Spleen (tissue), 11 donors: ENCODE results near the gene ITPR2. TPM values are rescaled to one million over a fixed set of nuclear protein-coding genes. Genes with fewer than 3 reads are reported as not detected.
A peak's percentile ranks its signal among the peaks of the same experiment; 100 is the strongest.

Experiments used
- DNase-seq: peaks from one replicate; pipeline ENCODE4 v3.0.0-alpha.2; 2020
- H3K27ac ChIP-seq, 8 donors: fragments of 200-600 bp; sonication (generic) in 7 of 8; 1 replicate in 4 of 8; 2 replicates in 4 of 8; pipeline versions ENCODE4 v1.5.0 to v1.8.0; 2016 to 2021; ENCODE audit warnings: inconsistent platforms in 4 of 8, mild to moderate bottlenecking in 4 of 8, moderate library complexity in 1 of 8
- H3K27me3 ChIP-seq, 7 donors: fragments of 200-600 bp; sonication (generic) in 6 of 7; replicated peaks in 1 of 7; 1 replicate in 4 of 7; 2 replicates in 3 of 7; pipeline versions ENCODE4 v1.5.0 to v1.8.0; 2016 to 2021; ENCODE audit warnings: inconsistent platforms in 3 of 7, mild to moderate bottlenecking in 1 of 7
- H3K36me3 ChIP-seq, 6 donors: fragments of 200-600 bp; sonication (generic) in 5 of 6; 1 replicate in 4 of 6; 2 replicates in 2 of 6; pipeline versions ENCODE4 v1.5.0 to v1.8.0; 2016 to 2021; ENCODE audit warnings: inconsistent platforms in 2 of 6
- H3K4me1 ChIP-seq, 6 donors: fragments of 200-600 bp; sonication (generic) in 5 of 6; 1 replicate in 3 of 6; 2 replicates in 3 of 6; pipeline versions ENCODE4 v1.5.0 to v1.8.0; 2016 to 2021; ENCODE audit warnings: inconsistent platforms in 3 of 6
- H3K4me3 ChIP-seq, 8 donors: fragments of 200-600 bp; sonication (generic) in 7 of 8; 1 replicate in 4 of 8; 2 replicates in 4 of 8; pipeline versions ENCODE4 v1.5.0 to v1.8.0; 2016 to 2021; ENCODE audit warnings: inconsistent platforms in 4 of 8, mild to moderate bottlenecking in 4 of 8, moderate library complexity in 2 of 8
- H3K9me3 ChIP-seq, 8 donors: fragments of 200-600 bp; sonication (generic) in 7 of 8; 1 replicate in 4 of 8; 2 replicates in 4 of 8; pipeline versions ENCODE4 v1.5.0 to v1.8.0; 2016 to 2021; ENCODE audit warnings: inconsistent platforms in 4 of 8
- POLR2A ChIP-seq, 3 donors: fragments of 450-650 bp; IDR thresholded peaks; one replicate each; pipeline ENCODE4 v1.5.1; 2017; ENCODE audit warnings: antibody characterized with exemption in 3 of 3, mild to moderate bottlenecking in 1 of 3
- POLR2AphosphoS5 ChIP-seq, 3 donors: sonication (generic); formaldehyde crosslinking; IDR thresholded peaks; one replicate each; pipeline ENCODE4 v1.5.1; 2017; ENCODE audit warnings: antibody characterized with exemption in 3 of 3
- WGBS, 5 donors: extraction: QIAGEN DNeasy Blood & Tissue Kit in 3 of 5; methylation state at CpG; one replicate each; pipeline versions ENCODE4 v1.1.5 to v1.1.7; 2013 to 2018; 5-methylcytosine and 5-hydroxymethylcytosine counted together
- intact Hi-C: fragments of 100-400 bp; cut with DNase I; formaldehyde crosslinking; loops from one replicate; pipeline ENCODE4 v1.15.0; 2023; ENCODE audit warnings: low total_unique reads
- polyA plus RNA-seq, 3 donors: library from polyadenylated mRNA; stranded (reverse); fragments of 200-250 nt; gene quantifications; one replicate each; pipeline ENCODE4 v1.2.1, GENCODE V29; 2013
- total RNA-seq, 7 donors: library from RNA; depleted of rRNA in 3 of 7; stranded (reverse); fragments of >200 nt in 3 of 7; fragmentation: NEBNext Ultra II Directional in 4 of 7; extraction: Animal tissue kit (Norgen Biotek cat#: 25700) in 4 of 7; gene quantifications; one replicate each; pipeline versions ENCODE4 v1.1.0 to v1.2.1, GENCODE V29; 2016 to 2021
- TF ChIP-seq, protein P1 (sequence below), 11 experiments: fragments of 200-600 bp in 7 of 11; fragments of 450-650 bp in 4 of 11; sonication (generic) in 4 of 11; IDR thresholded peaks in 8 of 11; conservative IDR thresholded peaks in 3 of 11; 1 replicate in 7 of 11; 2 replicates in 4 of 11; pipeline versions ENCODE4 v1.4.0 to v1.8.0; 2016 to 2021; ENCODE audit warnings: antibody characterized with exemption in 11 of 11, inconsistent platforms in 4 of 11, mild to moderate bottlenecking in 1 of 11
- donor health status: healthy with polysubstance abuse.
- donor health status: DM: no; HTN: no; CAD: no; lungs with moderate emphysema.
- donor health status: DM: no; HTN: no; CAD: no.
- donor health status: Bipolar disorder and iron deficiency.
- donor health status: healthy.
- donor health status: DM: no; HTN: no; CAD: no.
- donor health status: DM: yes; HTN: yes; CAD: no.

The ITPR2 gene
- total and polyA plus RNA-seq, 10 donors, result 3.2 to 105 (median 60.4) TPM

DNA sequence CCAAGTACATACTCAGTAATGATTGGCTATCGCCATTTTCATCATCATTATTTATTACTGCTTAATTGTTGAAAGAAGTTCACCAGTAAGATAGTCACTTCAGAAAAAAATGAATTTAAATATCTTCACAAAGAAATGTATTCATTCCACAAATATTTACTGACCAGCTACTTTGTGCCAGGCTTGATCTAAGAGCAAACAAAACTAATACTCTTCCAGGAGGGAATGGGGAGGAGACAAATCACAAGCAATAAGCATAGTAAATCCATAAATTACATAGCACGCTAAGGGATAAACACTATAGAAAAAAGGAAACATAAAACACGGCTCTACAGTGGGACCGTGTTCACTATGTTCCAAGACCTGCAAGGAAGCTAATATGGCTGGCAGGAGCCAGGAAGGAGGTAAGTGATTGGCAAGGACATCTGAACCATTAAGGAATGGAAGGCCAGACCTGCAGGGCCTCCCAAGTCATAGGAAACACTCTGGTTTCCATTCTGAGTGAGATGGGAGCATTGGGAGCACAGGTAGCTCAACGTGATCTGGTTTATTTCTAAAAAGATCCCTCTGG lies 27.5 kb downstream of the ITPR2 start:
- DNase-seq, result no peak
- TF ChIP-seq POLR2AphosphoS5 (IDR thresholded peaks at IDR 0.05), result no peak
- TF ChIP-seq, protein P1, sequence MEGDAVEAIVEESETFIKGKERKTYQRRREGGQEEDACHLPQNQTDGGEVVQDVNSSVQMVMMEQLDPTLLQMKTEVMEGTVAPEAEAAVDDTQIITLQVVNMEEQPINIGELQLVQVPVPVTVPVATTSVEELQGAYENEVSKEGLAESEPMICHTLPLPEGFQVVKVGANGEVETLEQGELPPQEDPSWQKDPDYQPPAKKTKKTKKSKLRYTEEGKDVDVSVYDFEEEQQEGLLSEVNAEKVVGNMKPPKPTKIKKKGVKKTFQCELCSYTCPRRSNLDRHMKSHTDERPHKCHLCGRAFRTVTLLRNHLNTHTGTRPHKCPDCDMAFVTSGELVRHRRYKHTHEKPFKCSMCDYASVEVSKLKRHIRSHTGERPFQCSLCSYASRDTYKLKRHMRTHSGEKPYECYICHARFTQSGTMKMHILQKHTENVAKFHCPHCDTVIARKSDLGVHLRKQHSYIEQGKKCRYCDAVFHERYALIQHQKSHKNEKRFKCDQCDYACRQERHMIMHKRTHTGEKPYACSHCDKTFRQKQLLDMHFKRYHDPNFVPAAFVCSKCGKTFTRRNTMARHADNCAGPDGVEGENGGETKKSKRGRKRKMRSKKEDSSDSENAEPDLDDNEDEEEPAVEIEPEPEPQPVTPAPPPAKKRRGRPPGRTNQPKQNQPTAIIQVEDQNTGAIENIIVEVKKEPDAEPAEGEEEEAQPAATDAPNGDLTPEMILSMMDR (IDR thresholded peaks at IDR 0.05 in 8 of 11, conservative IDR thresholded peaks at IDR 0.05 in 3 of 11), result no peak
- no peaks in the 10 kb centered on the region for H3K9me3 ChIP-seq
- no peaks in the 10 kb centered on the region for H3K27me3 ChIP-seq
- H3K4me1 ChIP-seq, result peaks cover 0 to 43% (median 12%) of the 10 kb centered on the region in 6 donors
- H3K36me3 ChIP-seq, result peaks cover 0 to 10% (median 0%) of the 10 kb centered on the region in 6 donors
- no peak overlapping the region for H3K4me3 ChIP-seq
- WGBS, 5 donors, result 92 to 97% (median 96%) methylated on average over 5 of the region's 5 CpGs
- no peak overlapping the region for H3K27ac ChIP-seq
- intact Hi-C loops, result no loop called here

DNA sequence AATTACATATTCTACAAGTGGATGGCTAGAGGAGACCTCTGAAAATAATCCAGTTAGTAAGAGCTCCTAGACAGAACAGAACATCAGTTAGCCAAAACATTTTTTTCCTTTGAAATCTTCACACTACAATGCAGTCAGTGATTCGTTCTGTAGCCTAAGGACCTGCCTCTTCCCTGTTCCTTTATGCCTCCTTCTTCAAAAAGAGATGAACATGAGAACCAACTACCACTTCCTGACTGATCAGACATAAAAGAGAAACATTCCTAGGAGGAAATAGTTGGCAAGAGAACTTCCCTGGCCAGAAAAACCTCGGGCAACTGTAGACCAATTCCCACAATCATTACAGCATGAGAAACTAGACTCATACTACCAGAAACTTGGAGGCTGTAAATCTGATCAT lies 29.4 kb downstream of the ITPR2 start:
- Histone ChIP-seq H3K27me3 (no peaks in the 10 kb centered on the region), H3K4me3 (no peak overlapping the region), H3K4me1 (peaks cover 1 to 43% (median 23%) of the 10 kb centered on the region in 6 donors), H3K9me3 (no peaks in the 10 kb centered on the region), H3K36me3 (peaks cover 0 to 10% (median 0%) of the 10 kb centered on the region in 6 donors), H3K27ac (no peak overlapping the region)
- DNase-seq, result no peak
- intact Hi-C loops, result no loop called here
- TF ChIP-seq, protein P1 (IDR thresholded peaks at IDR 0.05 in 8 of 11, conservative IDR thresholded peaks at IDR 0.05 in 3 of 11), result no peak
- TF ChIP-seq POLR2A (IDR thresholded peaks at IDR 0.05), result no peak
- TF ChIP-seq POLR2AphosphoS5 (IDR thresholded peaks at IDR 0.05), result no peak
- WGBS, 5 donors, result 24 to 38% (median 32%) methylated on average over 2 of the region's 2 CpGs

GRCh38 chr12:26801486-26801885 lies 31.5 kb downstream of the ITPR2 start:
- TF ChIP-seq POLR2AphosphoS5 (IDR thresholded peaks at IDR 0.05) (no peak), POLR2A (IDR thresholded peaks at IDR 0.05) (no peak)
- TF ChIP-seq, protein P1 (IDR thresholded peaks at IDR 0.05 in 8 of 11, conservative IDR thresholded peaks at IDR 0.05 in 3 of 11), result no peak
- WGBS, 5 donors, result 89 to 100% (median 95%) methylated on average over 1 of the region's 1 CpG
- intact Hi-C loops, result no loop called here
- Histone ChIP-seq H3K4me3 (no peak overlapping the region), H3K4me1 (peaks cover 3 to 55% (median 33%) of the 10 kb centered on the region in 6 donors), H3K27me3 (no peaks in the 10 kb centered on the region), H3K27ac (no peak overlapping the region), H3K36me3 (peaks cover 0 to 10% (median 0%) of the 10 kb centered on the region in 6 donors), H3K9me3 (no peaks in the 10 kb centered on the region)
- DNase-seq, result no peak

DNA sequence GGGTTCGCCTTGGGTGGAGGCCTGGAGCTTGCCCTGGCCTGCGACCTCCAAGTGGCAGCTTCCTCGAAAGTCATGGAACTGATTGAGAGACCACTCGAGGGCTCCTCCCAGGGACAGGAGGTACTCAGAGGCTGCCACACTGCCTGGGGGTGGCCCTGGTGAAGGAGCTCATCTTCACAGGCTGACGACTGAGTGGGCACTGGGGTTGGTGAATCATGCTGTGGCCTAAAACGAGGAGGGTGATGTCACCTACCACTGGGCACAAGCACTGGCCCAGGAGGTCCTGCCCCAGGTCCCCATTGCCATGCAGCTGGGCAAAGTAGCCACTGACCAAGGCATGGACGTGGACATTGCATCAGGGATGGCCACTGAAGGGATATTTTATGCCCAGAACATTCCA lies 32.1 kb downstream of the ITPR2 start:
- H3K27ac ChIP-seq, result no peak overlapping the region
- intact Hi-C loops, result no loop called here
- no peaks in the 10 kb centered on the region for H3K9me3 ChIP-seq
- no peaks in the 10 kb centered on the region for H3K27me3 ChIP-seq
- peaks cover 0 to 10% (median 0%) of the 10 kb centered on the region in 6 donors for H3K36me3 ChIP-seq
- DNase-seq, result no peak
- peaks cover 3 to 55% (median 33%) of the 10 kb centered on the region in 6 donors for H3K4me1 ChIP-seq
- peak in 1 of 3 donors; percentile 5 for TF ChIP-seq POLR2AphosphoS5 (IDR thresholded peaks at IDR 0.05)
- TF ChIP-seq, protein P1 (IDR thresholded peaks at IDR 0.05 in 8 of 11, conservative IDR thresholded peaks at IDR 0.05 in 3 of 11), result no peak
- no peak overlapping the region for H3K4me3 ChIP-seq
- 82 to 90% (median 87%) methylated on average over 6 to 7 of the region's 7 CpGs for WGBS, 5 donors
